ENCODE measurements around the gene COBL.
A peak's percentile ranks its signal among the peaks of the same experiment; 100 is the strongest.

COBL gene

GRCh38 chr7:51198654-51199053 lies 118.0 kb downstream of the COBL start:
- no peaks in the 10 kb centered on the region for H3K27me3 ChIP-seq (replicated peaks)
- DNase-seq: no peak
- H3K27ac ChIP-seq: no peak overlapping the region
- no peak overlapping the region for H3K4me3 ChIP-seq (ENCODE audit: low read depth, low read length)
- no peaks in the 10 kb centered on the region for H3K36me3 ChIP-seq (replicated peaks)
- TF ChIP-seq CTCF (IDR thresholded peaks at IDR 0.05; ENCODE audit: low read depth, low read length, missing control alignments): no peak
- in situ Hi-C loops (cut with HindIII; ENCODE audit: low pct_ligation_motif_present, low sequenced_read_pairs): no loop called here

- H3K4me3 ChIP-seq (ENCODE audit: low read depth, low read length): no peak overlapping the region
- DNase-seq: no peak
- no peak overlapping the region for H3K27ac ChIP-seq
- no peaks in the 10 kb centered on the region for H3K27me3 ChIP-seq (replicated peaks)
- in situ Hi-C loops (cut with HindIII; ENCODE audit: low pct_ligation_motif_present, low sequenced_read_pairs): no loop called here
- no peak for TF ChIP-seq CTCF (IDR thresholded peaks at IDR 0.05; ENCODE audit: low read depth, low read length, missing control alignments)
- no peaks in the 10 kb centered on the region for H3K36me3 ChIP-seq (replicated peaks)
Observed at GRCh38 chr7:51190969-51191368, 125.6 kb downstream of the COBL start.

GRCh38 chr7:51189777-51190176 lies 126.8 kb downstream of the COBL start:
- no peaks in the 10 kb centered on the region for H3K27me3 ChIP-seq (replicated peaks)
- no peak for TF ChIP-seq CTCF (IDR thresholded peaks at IDR 0.05; ENCODE audit: low read depth, low read length, missing control alignments)
- no peak overlapping the region for H3K4me3 ChIP-seq (ENCODE audit: low read depth, low read length)
- DNase-seq: no peak
- H3K27ac ChIP-seq: no peak overlapping the region
- H3K36me3 ChIP-seq (replicated peaks): no peaks in the 10 kb centered on the region
- in situ Hi-C loops (cut with HindIII; ENCODE audit: low pct_ligation_motif_present, low sequenced_read_pairs): no loop called here

- H3K4me3 ChIP-seq (ENCODE audit: low read depth, low read length): no peak overlapping the region
- no peak for DNase-seq
- in situ Hi-C loops (cut with HindIII; ENCODE audit: low pct_ligation_motif_present, low sequenced_read_pairs): no loop called here
- no peaks in the 10 kb centered on the region for H3K36me3 ChIP-seq (replicated peaks)
- H3K27me3 ChIP-seq (replicated peaks): no peaks in the 10 kb centered on the region
- TF ChIP-seq CTCF (IDR thresholded peaks at IDR 0.05; ENCODE audit: low read depth, low read length, missing control alignments): no peak
- H3K27ac ChIP-seq: no peak overlapping the region
Observed at GRCh38 chr7:51188987-51189386, 127.6 kb downstream of the COBL start.

- Histone ChIP-seq H3K36me3 (replicated peaks) (no peaks in the 10 kb centered on the region), H3K27me3 (replicated peaks) (no peaks in the 10 kb centered on the region), H3K4me3 (ENCODE audit: low read depth, low read length) (no peak overlapping the region), H3K27ac (no peak overlapping the region)
- no peak for DNase-seq
- TF ChIP-seq CTCF (IDR thresholded peaks at IDR 0.05; ENCODE audit: low read depth, low read length, missing control alignments): peak; percentile 46
- in situ Hi-C loops (cut with HindIII; ENCODE audit: low pct_ligation_motif_present, low sequenced_read_pairs): no loop called here
Observed at GRCh38 chr7:51187941-51188340, 128.7 kb downstream of the COBL start.

- Histone ChIP-seq H3K27me3 (replicated peaks) (no peaks in the 10 kb centered on the region), H3K27ac (no peak overlapping the region), H3K4me3 (ENCODE audit: low read depth, low read length) (no peak overlapping the region), H3K36me3 (replicated peaks) (no peaks in the 10 kb centered on the region)
- in situ Hi-C loops (cut with HindIII; ENCODE audit: low pct_ligation_motif_present, low sequenced_read_pairs): no loop called here
- TF ChIP-seq CTCF (IDR thresholded peaks at IDR 0.05; ENCODE audit: low read depth, low read length, missing control alignments): no peak
- peak; percentile 37 for DNase-seq
Observed at GRCh38 chr7:51186531-51186930, 130.1 kb downstream of the COBL start.

Measured in brain microvascular endothelial cell (primary cell).